ENCODE measurements around the gene ARID1B.

The ARID1B gene

DNA sequence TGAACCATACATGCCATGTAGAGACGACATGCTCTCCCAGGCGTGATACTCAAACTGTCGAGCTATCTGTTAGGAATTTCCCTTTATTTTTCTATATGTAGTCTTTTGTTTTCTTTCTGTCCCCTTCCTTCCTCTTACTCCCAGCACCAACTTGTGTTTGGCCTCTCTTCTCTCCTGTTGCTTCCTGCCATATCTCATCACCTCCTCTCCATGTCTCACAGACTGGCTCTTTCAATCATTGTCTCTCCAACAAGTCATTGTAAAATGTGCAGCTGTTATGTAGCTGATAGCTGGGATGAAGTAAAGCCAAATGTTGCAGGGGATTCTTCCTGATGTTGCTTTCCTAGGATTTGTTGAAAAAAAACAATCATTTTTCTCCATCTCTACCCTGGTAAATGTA is 311.7 kb downstream of the ARID1B start:
- DNase-seq = no peak

DNA sequence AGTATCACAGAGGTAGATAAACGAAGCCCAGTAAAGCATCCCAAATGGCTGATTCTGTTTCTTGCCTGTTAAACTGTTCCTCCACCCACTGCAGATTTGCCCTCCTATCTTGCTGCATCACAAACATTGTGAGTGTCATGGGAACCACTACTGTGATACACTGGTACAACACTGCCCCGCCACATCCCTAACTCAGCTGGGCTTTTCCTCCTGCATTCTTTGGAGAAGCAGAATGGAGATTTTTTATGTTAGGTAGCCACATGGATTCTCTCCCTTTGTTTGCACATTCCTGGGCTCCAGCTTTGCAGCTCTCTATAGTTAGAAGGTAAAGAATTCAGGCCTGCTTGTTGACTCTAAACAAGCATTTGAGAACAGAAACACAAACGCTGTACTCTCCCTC is 312.1 kb downstream of the ARID1B start:
- no peak for DNase-seq

DNA sequence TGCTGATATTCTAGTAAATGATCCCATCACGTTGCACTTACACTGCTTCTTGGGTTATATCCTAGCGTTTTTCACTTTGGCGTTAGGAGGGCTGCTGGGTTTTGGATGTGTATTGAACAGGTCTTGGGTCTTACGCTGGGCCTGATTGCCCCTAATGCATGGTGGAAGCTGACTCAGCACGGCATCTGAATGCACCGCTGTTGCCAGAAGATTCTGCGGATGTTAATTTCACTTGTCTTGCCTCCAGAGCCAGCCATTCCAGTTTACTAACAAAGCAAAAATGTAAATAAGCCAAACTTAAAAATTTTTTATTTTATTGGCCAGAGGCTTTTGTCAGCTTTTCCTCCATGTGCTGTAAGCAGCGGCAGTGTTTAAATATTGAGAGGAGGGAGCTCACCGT is 312.7 kb downstream of the ARID1B start:
- DNase-seq = no peak

DNA sequence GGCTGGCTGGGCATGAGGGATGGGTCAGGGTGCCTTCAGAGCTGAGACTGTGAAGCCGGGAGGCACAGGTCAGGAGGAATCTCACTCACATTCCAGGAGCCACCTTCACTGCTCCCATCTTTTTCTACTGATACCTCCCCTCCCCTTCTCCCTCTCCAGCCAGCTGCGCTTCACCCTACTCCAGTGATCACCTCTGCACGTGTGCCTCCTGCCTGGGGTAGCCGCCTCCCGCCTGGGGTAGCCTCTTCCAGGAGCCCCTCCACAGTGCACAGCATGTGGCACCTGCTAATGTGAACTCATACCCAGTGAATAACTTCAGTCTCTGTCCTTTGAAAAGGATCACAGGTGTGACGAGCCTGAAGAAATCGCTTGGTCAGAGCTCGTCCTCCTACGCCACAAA is 313.6 kb downstream of the ARID1B start:
- DNase-seq = no peak

DNA sequence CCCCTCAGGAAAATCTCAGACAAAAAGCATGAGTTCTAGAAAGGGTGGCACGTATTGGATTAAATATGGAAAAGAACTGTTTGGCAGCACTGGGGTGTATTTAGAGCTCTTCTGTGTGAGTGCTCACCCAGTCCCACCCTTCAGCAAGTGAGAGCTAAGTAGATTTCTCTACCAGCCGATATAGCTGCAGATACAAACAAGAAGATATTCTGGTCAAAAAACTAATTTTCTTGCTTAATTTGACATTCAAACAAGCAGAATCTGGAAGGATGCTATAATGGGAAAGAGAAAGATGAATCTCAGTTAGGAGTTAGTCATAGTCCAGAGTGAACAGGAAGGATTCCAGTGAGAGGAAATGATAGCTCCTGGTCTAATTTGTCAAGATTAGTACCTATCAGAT is 314.1 kb downstream of the ARID1B start:
- no peak for DNase-seq

DNA sequence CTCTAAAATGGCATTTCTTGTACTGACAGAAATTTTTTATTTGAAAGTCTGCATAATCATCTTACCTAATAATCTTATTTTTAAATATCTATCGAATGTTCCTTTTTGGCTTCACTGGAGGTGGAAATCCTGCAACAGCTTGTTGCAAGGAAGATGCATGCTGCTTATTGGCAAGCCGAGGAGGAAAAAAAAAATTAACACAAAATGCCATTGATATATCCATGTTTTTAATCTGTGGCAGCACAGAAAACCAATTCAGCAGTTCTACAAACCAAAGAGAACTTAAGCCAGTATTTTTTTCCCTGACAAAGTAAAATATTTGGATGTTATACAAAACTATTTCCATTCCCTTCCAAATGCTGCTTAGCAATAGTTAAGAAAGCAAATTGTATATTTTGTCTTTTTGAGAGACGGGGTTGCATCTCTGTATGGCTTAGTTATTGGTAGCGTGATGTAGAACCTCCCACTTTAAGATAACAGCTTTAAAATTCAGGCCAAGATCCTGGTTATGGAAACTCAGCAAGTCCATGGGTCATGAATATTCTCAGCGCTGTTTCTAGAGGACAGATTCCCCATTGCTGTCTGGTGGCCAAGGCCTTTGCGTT is 314.8 kb downstream of the ARID1B start:
- no peak for DNase-seq

DNA sequence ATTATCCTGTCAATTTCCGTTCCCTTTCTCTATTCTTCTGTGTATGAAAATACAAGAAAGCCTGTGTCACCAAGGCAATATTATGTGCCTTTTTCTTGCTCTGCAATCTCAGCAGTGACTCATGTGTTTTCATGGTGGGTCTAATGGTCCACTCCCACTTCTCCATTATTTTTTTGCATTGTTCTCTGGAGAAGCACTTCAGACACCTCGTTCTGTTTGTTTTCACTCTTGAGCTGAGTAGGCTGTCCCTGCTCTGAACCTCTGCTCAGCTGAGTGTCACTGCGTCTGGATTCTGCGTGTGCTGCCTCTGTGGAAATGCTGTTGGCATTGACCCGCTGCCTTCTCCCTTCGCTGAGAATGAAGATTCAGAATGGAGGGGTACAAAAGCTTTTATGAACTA is 315.6 kb downstream of the ARID1B start:
- DNase-seq = no peak

DNA sequence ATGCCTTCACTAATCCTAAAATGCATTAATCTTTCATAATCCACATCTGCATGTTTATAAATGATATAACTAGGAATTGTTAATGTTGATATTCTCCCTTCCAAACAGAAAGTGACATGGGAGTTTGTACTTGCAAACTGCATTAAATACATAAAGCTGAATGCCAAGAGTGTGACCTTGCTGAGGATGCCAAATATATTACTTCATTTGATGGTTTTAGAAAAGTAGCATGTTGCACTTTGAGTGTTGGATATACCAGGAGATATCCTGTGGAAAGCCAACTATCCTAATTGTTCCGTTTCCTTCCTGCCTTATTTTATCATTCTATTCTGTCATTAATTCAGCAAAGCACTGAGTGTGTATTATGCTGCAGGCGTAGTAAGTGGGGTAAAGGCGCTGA is 316.4 kb downstream of the ARID1B start:
- no peak for DNase-seq

DNA sequence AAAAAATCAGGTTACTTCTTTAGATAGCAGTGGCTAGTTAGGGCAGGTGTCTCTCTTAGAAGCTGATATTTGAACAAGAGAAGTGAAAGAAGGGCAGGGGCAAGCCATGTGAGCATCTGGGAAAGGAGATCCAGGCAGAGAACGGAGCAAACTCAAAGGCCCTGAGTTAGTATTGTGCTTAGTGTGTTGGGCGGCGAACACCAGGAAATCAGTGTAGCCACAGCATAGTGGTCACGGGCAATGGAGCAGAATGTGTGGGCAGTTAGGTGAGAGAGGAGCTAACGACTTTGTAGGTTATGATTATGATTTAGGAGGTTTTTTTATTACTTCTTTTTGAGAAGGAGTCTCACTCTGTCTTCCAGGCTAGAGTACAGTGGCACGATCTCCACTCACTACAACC is 316.9 kb downstream of the ARID1B start:
- DNase-seq = no peak

DNA sequence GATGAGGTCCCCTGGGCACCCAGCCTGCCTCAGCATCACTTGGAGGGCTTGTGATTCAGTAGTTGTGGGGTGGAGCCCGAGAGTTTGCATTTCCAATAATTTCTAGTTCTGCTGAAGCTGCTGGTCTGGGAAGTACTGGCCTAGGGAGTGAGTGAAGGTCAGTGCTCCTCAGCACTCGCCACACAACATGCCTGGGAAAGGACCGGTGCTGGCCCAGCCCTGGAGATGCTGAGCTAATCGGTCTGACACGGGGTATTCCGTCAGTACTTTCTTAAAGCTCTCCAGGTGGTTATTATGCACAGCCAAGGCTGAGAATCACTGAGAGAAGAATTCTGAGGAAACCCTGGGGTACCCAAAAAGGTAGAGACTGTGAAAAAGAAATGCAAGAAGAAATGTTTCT is 317.9 kb downstream of the ARID1B start:
- DNase-seq = no peak

DNA sequence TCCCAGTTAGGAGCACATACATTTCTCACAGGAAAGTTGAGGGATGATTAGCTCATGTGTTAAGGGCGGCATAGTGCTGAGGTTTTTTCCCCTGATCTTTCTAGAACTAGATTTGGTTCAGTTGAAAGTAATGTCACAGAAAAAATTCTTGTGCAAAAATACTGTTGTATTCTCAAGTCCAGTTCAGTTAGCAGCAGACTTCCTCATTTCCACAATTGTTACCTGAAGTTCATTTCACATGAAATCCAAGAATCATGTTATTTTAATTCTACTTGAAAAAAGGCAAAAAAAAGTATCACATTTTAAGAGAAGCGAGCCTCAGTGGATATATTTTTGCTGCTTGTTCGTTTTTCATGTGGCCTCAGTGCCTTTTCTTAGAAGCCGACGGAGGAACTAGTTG is 318.4 kb downstream of the ARID1B start:
- no peak for DNase-seq

DNA sequence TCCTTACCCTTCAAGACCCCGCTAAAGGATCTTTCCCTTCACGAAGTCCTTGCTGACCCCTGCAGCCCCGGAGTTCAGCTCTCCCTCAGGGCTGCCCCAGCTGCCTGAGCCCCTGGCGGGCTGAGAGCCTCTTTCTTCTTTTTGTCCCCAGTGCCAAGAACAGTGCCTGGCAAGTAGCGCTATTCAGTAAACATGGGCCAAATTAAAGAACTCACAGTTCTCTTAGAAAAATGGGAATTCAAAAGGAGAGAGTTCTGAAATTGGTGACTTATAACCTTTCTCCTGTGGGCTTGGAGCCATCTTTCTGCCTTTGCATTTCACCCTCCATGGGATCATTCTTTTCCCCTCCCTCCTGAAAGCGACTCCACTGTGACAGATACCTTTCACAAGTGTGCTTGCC is 318.9 kb downstream of the ARID1B start:
- DNase-seq = no peak

DNA sequence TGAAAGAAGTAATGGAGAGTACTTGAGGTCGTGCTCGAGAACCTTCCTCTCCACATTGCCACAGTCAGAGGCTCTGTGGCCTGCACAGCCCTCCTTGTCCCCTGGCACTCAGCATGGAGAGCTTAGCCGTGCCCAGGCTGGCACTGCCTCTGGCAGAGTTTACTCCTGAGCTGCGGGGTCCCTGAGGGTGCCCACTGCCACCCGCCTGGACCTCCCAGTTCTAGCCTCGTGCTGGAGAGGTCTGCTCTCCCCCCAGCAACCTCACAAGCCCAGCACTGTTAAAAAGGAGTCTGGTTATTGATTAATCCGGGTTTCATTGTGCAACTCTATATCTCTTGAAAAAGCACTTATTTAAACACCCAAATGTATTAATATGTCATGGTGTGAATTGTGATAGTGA is 319.3 kb downstream of the ARID1B start:
- no peak for DNase-seq

DNA sequence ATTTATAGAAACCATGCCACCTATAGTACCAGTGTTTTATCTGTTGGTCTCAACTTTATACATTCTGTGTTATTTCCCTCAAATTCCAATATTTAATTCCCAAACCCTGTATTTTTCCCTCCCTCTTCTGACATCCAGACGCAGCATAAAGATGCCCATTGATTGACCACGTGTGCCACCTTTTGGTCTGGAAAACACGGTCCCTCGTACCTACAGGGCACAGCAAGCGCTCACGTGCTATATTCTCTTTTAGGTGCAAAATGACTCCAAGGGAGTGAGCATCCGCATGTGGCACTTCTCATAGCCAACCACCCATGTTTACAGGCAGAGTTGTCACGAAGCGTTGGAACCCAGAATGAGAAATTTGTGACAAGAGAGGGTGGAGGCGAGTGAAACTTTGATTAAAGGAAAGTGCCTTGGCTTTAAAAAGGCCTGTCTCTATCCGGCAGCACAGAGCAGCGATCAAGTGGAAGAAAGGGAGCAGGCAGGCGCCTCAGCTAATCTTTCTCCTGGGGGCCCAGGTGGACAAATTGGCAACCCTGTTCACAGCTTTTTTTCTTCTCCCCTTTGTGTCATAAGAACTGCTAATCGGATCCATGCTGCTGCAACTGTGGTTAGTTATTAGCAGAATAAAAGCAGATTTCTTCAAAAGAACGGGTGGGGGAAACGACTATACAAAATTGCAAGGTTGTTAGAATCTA is 320.2 kb downstream of the ARID1B start:
- DNase-seq = no peak

DNA sequence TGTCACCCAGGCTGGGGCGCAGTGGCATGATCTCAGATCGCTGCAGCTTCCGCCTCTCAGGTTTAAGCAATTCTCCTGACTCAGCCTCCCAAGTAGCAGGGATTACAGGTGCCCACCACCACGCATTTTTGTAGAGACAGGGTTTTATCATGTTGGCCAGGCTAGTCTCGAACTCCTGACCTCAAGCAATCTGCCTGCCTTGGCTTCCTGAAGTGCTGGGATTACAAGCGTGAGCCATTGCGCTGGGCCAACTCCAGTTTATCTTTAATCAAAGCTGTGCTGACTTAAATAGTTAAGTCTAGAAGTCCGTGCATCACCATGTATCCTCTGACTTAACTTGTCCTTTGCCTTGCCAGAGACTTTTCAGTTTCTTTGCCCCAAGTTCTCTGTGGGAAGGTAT is 321.8 kb downstream of the ARID1B start:
- DNase-seq = no peak

DNA sequence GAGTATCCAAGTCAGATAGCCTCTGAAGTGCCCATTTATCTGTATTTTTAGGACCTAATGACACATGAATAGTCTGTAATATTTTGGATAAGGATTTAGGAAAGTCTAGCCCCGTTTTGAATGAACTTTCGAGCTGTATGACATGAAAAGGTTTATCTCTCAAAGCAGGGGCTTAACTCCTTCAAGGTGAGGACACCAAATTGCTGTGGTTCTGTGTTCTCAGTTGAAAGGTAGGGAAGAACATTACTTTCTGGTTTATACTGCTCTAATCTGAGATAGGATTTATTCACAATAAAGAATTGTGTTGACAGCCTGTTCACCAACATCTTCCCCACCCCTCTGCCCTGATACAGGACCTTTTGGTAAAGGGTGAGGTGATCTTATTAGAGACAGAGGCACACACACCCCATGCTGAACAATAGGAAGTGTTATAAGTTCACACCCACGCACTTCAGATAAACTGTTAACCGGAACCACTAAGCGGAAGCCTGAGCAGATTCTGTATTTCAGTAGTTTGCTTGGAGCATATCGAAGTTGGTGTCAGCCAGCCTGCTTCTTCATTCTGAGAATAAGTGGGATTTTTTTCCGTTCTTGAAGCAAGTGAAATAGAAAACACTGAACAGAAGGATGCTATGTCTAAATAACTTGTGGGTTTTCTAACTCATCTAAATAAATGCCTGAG is 322.9 kb downstream of the ARID1B start:
- DNase-seq = peak; percentile 20 to 64

DNA sequence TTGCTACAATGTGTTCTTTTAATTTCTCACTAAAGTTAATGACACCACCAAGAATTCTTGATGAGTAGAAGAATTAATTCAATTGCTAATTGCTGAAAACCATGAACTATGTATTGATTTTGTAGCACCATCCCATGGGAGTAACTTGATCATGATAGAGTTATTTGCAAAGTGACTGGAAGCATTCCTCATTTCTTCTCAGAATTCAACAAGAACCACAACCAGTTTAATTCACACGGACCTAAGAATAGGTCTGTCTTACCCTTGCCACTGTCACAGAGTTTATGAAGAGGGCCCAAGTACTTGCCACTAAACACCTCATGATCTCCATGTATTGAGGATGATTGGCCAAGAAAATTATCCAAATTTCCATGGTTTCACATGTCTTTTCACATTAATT is 324.0 kb downstream of the ARID1B start:
- no peak for DNase-seq

DNA sequence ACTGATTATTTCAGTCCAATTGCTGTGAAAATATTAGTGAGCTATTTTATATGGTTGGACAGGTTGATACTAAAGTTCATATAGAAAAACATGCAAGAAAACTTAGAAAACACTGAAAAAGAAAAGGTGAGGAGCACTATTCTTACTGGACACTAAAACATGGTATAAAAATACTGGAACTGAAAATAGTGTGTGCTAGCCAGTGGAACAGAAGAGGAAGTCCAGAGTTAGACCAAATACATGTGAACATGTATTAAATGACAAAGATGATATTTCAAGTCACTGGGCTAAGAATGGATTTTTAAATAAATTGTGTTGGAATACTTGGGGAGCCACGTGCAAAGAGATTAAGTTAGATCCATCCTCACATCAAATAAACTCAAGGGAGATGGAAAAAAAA is 327.6 kb downstream of the ARID1B start:
- DNase-seq = no peak

DNA sequence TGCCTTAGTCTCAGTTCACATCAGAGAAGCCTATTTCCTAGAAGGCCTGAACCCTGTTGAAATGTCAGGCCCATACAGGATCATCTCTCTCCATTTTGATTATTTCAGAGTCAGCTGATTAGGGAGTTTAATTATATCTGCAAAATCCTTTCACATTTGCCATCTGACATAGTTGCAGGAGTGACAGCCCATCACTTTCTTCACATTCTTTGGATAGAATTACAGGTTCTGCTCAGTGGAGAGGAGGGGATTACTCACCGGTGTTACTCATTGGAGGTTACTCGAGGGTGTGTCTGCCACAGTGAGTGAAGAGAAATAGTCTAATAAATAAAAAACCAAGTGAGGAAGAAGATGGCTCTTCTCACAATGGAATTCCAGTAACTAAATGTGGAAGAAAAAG is 329.3 kb downstream of the ARID1B start:
- peak in 1 of 2 experiments; percentile 23 for DNase-seq

DNA sequence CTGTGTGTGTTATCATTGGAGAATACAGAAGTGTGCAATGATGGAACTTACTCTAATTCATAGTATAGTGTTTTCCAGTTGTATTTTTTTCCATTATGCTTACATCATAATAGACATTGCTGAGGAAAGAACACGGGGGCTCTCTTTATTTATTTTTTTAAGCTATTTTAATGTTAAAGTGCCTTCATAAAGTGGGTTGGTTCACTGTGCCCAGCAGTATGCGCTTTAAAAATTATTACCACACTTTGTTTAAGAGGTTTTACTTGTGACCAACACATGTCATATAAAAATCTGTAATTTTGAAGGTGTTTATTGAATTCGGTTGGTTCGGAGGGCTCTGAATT is 330.4 kb downstream of the ARID1B start:
- no peak for DNase-seq

DNA sequence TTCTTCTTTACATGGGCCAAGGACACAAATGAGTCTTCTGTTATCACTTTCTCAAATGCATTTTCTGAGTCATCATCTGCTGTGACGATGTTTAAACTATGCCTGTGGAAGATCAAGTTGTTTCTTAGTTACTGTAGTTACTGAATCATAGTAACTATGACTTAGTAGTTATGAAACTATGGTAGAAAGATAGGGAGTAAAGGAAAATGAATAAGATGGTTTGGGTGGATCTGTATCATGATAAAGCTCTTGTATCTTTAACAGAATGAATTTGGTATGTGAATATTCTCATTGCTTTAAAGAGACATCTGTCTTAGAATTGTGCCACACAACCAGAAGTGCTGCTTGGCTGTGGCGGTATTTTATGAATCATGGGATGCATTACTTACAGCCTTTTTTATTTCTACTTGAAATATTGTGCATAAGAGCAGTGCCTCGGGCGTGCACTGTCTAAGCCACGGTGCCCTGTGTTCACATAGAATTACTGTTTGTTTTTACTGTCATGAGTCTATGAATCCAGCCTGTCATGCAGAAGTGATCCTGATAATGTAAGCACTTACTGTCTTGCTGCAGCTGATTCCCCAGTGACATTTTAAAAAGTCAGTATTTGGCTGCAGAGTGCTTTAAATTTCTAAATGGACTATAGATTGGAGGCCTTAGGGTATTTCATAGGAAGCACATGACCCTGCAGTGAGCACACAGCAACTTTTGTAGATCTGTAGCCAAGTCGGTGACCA is 330.9 kb downstream of the ARID1B start:
- no peak for DNase-seq

DNA sequence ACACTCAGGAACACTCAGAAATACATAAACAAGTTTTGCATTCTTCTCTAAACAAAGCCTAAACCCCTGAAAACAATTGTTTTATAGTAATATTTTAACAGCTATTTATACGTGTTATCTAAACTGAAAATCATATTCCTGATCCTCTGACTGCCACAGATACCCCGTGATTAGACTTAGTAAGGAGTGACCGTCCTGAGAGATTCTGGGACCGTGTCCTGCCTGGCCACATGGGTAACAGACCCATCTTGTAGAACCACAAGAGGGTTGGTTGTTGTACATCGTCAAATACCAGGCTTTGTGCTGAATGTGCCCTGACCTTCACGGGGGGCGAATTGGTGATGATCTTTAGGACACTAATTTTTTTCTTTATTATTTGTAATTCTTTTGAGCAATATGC is 331.7 kb downstream of the ARID1B start:
- DNase-seq = no peak

DNA sequence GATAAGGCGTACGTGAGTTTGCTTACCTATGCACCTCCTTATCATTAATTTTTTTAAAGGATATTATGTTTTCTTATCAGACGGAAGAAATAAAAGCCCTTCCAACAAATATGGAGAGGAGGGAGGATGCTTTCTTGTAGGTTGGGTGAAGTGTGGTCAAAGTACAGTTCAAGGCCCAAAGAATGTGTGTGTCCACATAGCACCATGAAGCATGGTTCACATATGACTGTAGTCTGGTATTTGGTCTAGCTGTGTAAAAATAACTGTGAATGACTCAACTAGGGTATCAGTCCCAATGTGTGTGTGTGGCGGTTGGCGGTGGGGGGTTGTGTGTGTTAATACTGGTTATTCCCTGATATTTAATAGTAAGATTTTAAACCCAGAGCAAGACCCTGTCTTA is 333.4 kb downstream of the ARID1B start:
- no peak for DNase-seq

DNA sequence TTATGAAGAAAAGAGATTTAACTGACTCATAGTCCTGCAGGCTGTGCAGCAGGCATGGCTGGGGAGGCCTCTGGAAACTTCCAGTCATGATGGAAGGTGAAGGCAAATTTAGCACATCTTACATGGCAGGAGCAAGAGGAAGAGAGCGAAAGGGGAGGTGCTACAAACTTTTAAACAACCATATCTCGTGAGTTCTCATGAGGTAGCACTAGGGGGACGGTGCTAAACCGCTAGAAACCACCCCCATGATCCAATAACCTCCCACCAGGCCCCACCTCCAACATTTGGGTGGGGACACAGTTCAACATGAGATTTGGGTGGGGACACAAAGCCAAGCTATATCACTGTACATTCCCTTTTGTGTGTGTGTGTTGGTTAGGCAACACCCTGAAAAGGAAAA is 336.2 kb downstream of the ARID1B start:
- no peak for DNase-seq
